OCI-LY3 (cell line): Measurements from ENCODE around the gene TIMM13.
A peak's percentile ranks its signal among the peaks of the same experiment; 100 is the strongest.
"Not testable (repeated sequence)": the region's sequence is repeated elsewhere in the genome, so short reads cannot be mapped to it uniquely, and the experiment has no call there.

Experiments
- H2AFZ ChIP-seq: fragments of 200-600, 300-600 bp; shearing (Covaris generic); 2 replicates; pipeline ENCODE4 v1.6.0; 2014; ENCODE audit warnings: antibody characterized with exemption, low read depth, low read length
- H3K27ac ChIP-seq: fragments of 200-600, 300-600 bp; sonication (generic); 2 replicates; pipeline ENCODE4 v1.5.1; 2014; ENCODE audit warnings: mild to moderate bottlenecking, low read length, moderate library complexity, mixed read lengths
- H3K27me3 ChIP-seq: fragments of 200-600, 300-600 bp; sonication (generic); 2 replicates; pipeline ENCODE4 v1.6.1; 2014; ENCODE audit warnings: low read depth, low read length, mixed read lengths
- H3K36me3 ChIP-seq: fragments of 200-600, 300-600 bp; sonication (generic); replicated peaks from 2 replicates; pipeline ENCODE3; 2014; ENCODE audit warnings: low read depth, low read length, mixed read lengths
- H3K4me1 ChIP-seq: fragments of 300-600, 200-600 bp; sonication (generic); 2 replicates; pipeline ENCODE4 v1.6.1; 2014; ENCODE audit warnings: low read length, mixed read lengths
- H3K4me2 ChIP-seq: fragments of 200-600, 300-600 bp; sonication (generic); 2 replicates; pipeline ENCODE4 v1.6.1; 2014; ENCODE audit warnings: low read length, mixed read lengths
- H3K4me3 ChIP-seq: fragments of 300-600, 200-600 bp; sonication (generic); 2 replicates; pipeline ENCODE4 v1.5.1; 2014; ENCODE audit warnings: antibody characterized with exemption, mild to moderate bottlenecking, low read length, moderate library complexity
- H3K79me2 ChIP-seq: fragments of 300-600, 200-600 bp; shearing (Covaris generic); 2 replicates; pipeline ENCODE4 v1.6.1; 2014; ENCODE audit warnings: mild to moderate bottlenecking, low read length, mixed read lengths
- H3K9ac ChIP-seq: fragments of 300-600, 200-600 bp; shearing (Covaris generic); 2 replicates; pipeline ENCODE4 v1.6.0; 2014; ENCODE audit warnings: mild to moderate bottlenecking, low read length, moderate library complexity
- H3K9me3 ChIP-seq: fragments of 200-600, 300-600 bp; shearing (Covaris generic); 2 replicates; pipeline ENCODE4 v1.6.1; 2014; ENCODE audit warnings: low read length, mixed read lengths; ENCODE audit not compliant: insufficient read depth
- H4K20me1 ChIP-seq: fragments of 200-600, 300-600 bp; sonication (generic); 2 replicates; pipeline ENCODE4 v1.6.1; 2016; ENCODE audit warnings: low read length, mixed read lengths; ENCODE audit not compliant: insufficient read depth
- CTCF ChIP-seq: fragments of 200-600, 300-600 bp; sonication (generic); IDR thresholded peaks from 2 replicates; pipeline ENCODE4 v1.5.1; 2014; ENCODE audit warnings: antibody characterized with exemption, low read length, low read depth
- EZH2phosphoT487 ChIP-seq: fragments of 200-600 bp; shearing (Covaris generic); IDR thresholded peaks from 2 replicates; pipeline ENCODE4 v1.6.1; 2018; ENCODE audit warnings: antibody characterized with exemption, mixed run types, low read depth

Gene TIMM13

GRCh38 chr19:2461751-2462634 is 34.6 kb upstream of the TIMM13 start:
- no peaks in the 10 kb centered on the region for H4K20me1 ChIP-seq
- peak overlapping the region; percentile 89 for H2AFZ ChIP-seq
- peaks cover 11% of the 10 kb centered on the region for H3K4me1 ChIP-seq
- peaks cover 3% of the 10 kb centered on the region for H3K79me2 ChIP-seq
- H3K36me3 ChIP-seq, result no peaks in the 10 kb centered on the region
- H3K4me2 ChIP-seq, result peak overlapping the region; percentile 74
- H3K9ac ChIP-seq, result peak overlapping the region; percentile 79
- peak overlapping the region; percentile 47 for H3K27ac ChIP-seq
- H3K27me3 ChIP-seq, result no peaks in the 10 kb centered on the region
- no peaks in the 10 kb centered on the region for H3K9me3 ChIP-seq
- peak overlapping the region; percentile 93 for H3K4me3 ChIP-seq
- TF ChIP-seq CTCF (peak; percentile 12; the same call in 1 of the 2 replicates), EZH2phosphoT487 (no peak)

DNA sequence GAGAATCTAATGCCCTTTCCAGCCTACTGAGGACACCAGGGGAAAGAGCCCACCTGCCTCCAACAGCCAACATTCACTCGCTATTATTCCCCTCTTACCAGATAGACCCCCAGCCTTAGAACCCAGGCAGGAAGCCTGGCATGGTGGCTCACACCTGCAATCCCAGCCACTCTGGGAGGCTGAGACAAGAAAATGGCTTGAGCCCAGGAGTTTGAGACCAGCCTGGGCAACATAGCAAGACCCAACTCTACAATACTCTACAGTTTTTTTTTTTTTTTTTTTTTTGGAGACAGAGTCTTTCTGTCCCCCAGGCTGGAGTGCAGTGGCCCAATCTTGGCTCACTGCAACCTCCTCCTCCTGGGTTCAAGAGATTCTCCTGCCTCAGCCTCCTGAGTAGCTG is 32.9 kb upstream of the TIMM13 start:
- no peak overlapping the region for H2AFZ ChIP-seq
- peaks cover 21% of the 10 kb centered on the region for H3K79me2 ChIP-seq
- no peak overlapping the region for H3K4me2 ChIP-seq
- H3K4me3 ChIP-seq, result no peak overlapping the region
- peaks cover 5% of the 10 kb centered on the region for H4K20me1 ChIP-seq
- H3K9ac ChIP-seq, result no peak overlapping the region
- no peak overlapping the region for H3K27ac ChIP-seq
- peaks cover 14% of the 10 kb centered on the region for H3K4me1 ChIP-seq
- no peak for TF ChIP-seq EZH2phosphoT487
- TF ChIP-seq CTCF, result no peak
- H3K36me3 ChIP-seq, result no peaks in the 10 kb centered on the region
- H3K27me3 ChIP-seq, result no peaks in the 10 kb centered on the region
- H3K9me3 ChIP-seq, result no peaks in the 10 kb centered on the region

DNA sequence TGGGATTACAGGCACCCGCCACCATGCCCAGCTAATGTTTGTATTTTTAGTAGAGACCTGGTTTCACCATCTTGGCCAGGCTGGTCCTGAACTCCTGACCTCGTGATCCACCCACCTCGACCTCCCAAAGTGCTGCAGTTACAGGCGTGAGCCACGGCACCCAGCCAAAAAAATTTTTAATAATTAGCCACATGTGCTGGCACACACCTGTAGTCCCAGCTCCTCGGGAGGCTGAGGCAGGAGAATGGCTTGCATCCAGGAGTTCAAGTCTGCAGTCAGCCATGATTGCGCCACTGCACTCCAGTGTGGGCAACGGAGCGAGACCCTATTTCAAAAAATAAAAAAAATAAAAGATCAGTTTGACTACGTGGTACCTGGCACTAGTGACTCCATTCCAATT is 31.4 kb upstream of the TIMM13 start:
- Histone ChIP-seq H3K79me2 (peaks cover 36% of the 10 kb centered on the region), H3K4me1 (peaks cover 29% of the 10 kb centered on the region), H4K20me1 (peaks cover 20% of the 10 kb centered on the region)
- H3K4me2 ChIP-seq, H3K4me3 ChIP-seq, H3K36me3 ChIP-seq, H3K9ac ChIP-seq, H2AFZ ChIP-seq, H3K9me3 ChIP-seq, H3K27me3 ChIP-seq, H3K27ac ChIP-seq: not testable (repeated sequence)

GRCh38 chr19:2458054-2458453 is 30.7 kb upstream of the TIMM13 start:
- no peaks in the 10 kb centered on the region for H3K27me3 ChIP-seq

More at GRCh38 chr19:2458054-2458453, 30.7 kb upstream of the TIMM13 start:
- H4K20me1 ChIP-seq, result peaks cover 27% of the 10 kb centered on the region
- peaks cover 10% of the 10 kb centered on the region for H3K36me3 ChIP-seq
- H3K79me2 ChIP-seq, result peaks cover 43% of the 10 kb centered on the region
- no peak overlapping the region for H2AFZ ChIP-seq
- H3K4me1 ChIP-seq, result peaks cover 36% of the 10 kb centered on the region
- no peak overlapping the region for H3K9ac ChIP-seq
- TF ChIP-seq EZH2phosphoT487, result no peak
- no peak for TF ChIP-seq CTCF
- H3K4me2 ChIP-seq, result no peak overlapping the region
- H3K4me3 ChIP-seq, result no peak overlapping the region
- H3K9me3 ChIP-seq, result no peaks in the 10 kb centered on the region
- no peak overlapping the region for H3K27ac ChIP-seq
